A549 (cell line): Measurements from ENCODE around the gene IGF2BP3. TPM values are rescaled to one million over a fixed set of nuclear protein-coding genes. Genes with fewer than 3 reads are reported as not detected.

ENCODE experiments used
- ATAC-seq, 2 experiments: fragments of 200-7000 bp in 1 of 2; fragments of >200 bp in 1 of 2; cut with Nextera tagmentation in 1 of 2; cut with Tn5 transposase in 1 of 2; 3 replicates each; pipeline versions ENCODE4 v1.8.0 to v1.9.1; 2018 to 2020; ENCODE audit warnings: mild to moderate bottlenecking in 1 of 2, moderate library complexity in 1 of 2
- CTCF ChIA-PET: fragments of 300-600 bp; sonication (Branson Sonifier 250); formaldehyde crosslinking; extraction: SDS; loops from one replicate; lab custom pipeline; 2021; ENCODE audit warnings: antibody characterized with exemption, inconsistent platforms; lab: Yijun Ruan, JAX
- POLR2A ChIA-PET: fragments of 350-600 bp; formaldehyde crosslinking; extraction: SDS; loops from one replicate; lab custom pipeline; 2021; ENCODE audit warnings: antibody characterized with exemption, inconsistent platforms; lab: Yijun Ruan, JAX
- DNase-seq, 2 experiments: peaks; one replicate each; pipeline versions ENCODE4 v3.0.0 to v3.0.0-alpha.2; 2011 to 2016; ENCODE audit warnings: low read depth in 1 of 2, low spot score in 1 of 2
- FAIRE-seq: peaks from 2 replicates; lab custom pipeline; 2011; peaks lifted over from hg19 to GRCh38; lab: Jason Lieb, UNC
- H3K27ac ChIP-seq, 2 experiments: fragments of >200 bp; sonication (Bioruptor Twin); formaldehyde crosslinking; 3 replicates each; pipeline ENCODE4 v1.5.1; 2016 to 2017
- H3K4me1 ChIP-seq: fragments of >200 bp; sonication (Bioruptor Twin); formaldehyde crosslinking; 3 replicates; pipeline ENCODE4 v1.6.1; 2016
- H3K4me2 ChIP-seq: fragments of >200 bp; sonication (Bioruptor Twin); formaldehyde crosslinking; 3 replicates; pipeline ENCODE4 v1.6.1; 2016
- H3K4me3 ChIP-seq: fragments of >200 bp; sonication (Bioruptor Twin); formaldehyde crosslinking; 3 replicates; pipeline ENCODE4 v1.5.1; 2016
- H3K9me3 ChIP-seq: fragments of >200 bp; sonication (Bioruptor Twin); formaldehyde crosslinking; 3 replicates; pipeline ENCODE4 v1.6.1; 2016
- CBX2 ChIP-seq: fragments of 200-600 bp; sonication (generic); IDR thresholded peaks from 2 replicates; pipeline ENCODE4 v1.6.1; 2016; ENCODE audit warnings: low read depth, mild to moderate bottlenecking, borderline replicate concordance
- CHD4 ChIP-seq: fragments of 200-600 bp; sonication (generic); IDR thresholded peaks from 2 replicates; pipeline ENCODE4 v1.6.1; 2016; ENCODE audit warnings: antibody characterized with exemption, mild to moderate bottlenecking, borderline replicate concordance
- CTCF ChIP-seq: fragments of >200 bp; sonication (Bioruptor Twin); formaldehyde crosslinking; IDR thresholded peaks from 3 replicates; pipeline ENCODE4 v1.5.1; 2016
- EHF ChIP-seq: fragments of 250-450 bp; sonication (Bioruptor Pico); IDR thresholded peaks from 2 replicates; pipeline ENCODE4 v1.5.0; 2020; ENCODE audit warnings: mild to moderate bottlenecking
- FOSL2 ChIP-seq, 2 experiments: fragments of 450-650 bp in 1 of 2; fragments of >200 bp in 1 of 2; sonication (Bioruptor Twin) in 1 of 2; formaldehyde crosslinking; IDR thresholded peaks; 2 replicates each; pipeline versions ENCODE4 v1.5.0 to v1.6.1; 2016 to 2020; ENCODE audit warnings: mild to moderate bottlenecking in 1 of 2, moderate library complexity in 1 of 2
- GATA3 ChIP-seq: IDR thresholded peaks from 2 replicates; pipeline ENCODE4 v1.6.1; 2012; ENCODE audit warnings: borderline replicate concordance
- HOXA7 ChIP-seq: fragments of 250-450 bp; sonication (Bioruptor Pico); IDR thresholded peaks from 2 replicates; pipeline ENCODE4 v1.5.0; 2020; ENCODE audit warnings: mild to moderate bottlenecking, moderate library complexity
- HOXB13 ChIP-seq: fragments of 250-450 bp; sonication (Bioruptor Pico); IDR thresholded peaks from 2 replicates; pipeline ENCODE4 v1.5.0; 2020; ENCODE audit warnings: low read depth, mild to moderate bottlenecking, moderate library complexity
- HOXB5 ChIP-seq: fragments of 250-450 bp; sonication (Bioruptor Pico); IDR thresholded peaks from 2 replicates; pipeline ENCODE4 v1.5.0; 2020; ENCODE audit warnings: mild to moderate bottlenecking, moderate library complexity
- JUNB ChIP-seq: fragments of >200 bp; sonication (Bioruptor Twin); formaldehyde crosslinking; IDR thresholded peaks from 2 replicates; pipeline ENCODE4 v1.6.1; 2016
- MAFK ChIP-seq: fragments of 450-650 bp; IDR thresholded peaks from 2 replicates; pipeline ENCODE4 v1.6.1; 2014; ENCODE audit not compliant: partially characterized antibody
- MYC ChIP-seq: IDR thresholded peaks from 2 replicates; pipeline ENCODE4 v1.6.1; 2012; ENCODE audit warnings: mild to moderate bottlenecking, inconsistent platforms, low read length, improper control_type of control experiment, borderline replicate concordance
- NR3C1 ChIP-seq: fragments of >200 bp; sonication (Bioruptor Twin); formaldehyde crosslinking; IDR thresholded peaks from 3 replicates; pipeline ENCODE4 v1.6.1; 2017
- POLR2A ChIP-seq: IDR thresholded peaks from 2 replicates; pipeline ENCODE4 v1.6.1; 2012; ENCODE audit warnings: mild to moderate bottlenecking, low read length
- POLR2AphosphoS2 ChIP-seq: conservative IDR thresholded peaks from 2 replicates; pipeline ENCODE4 v1.6.1; 2012; ENCODE audit warnings: low read length, improper control_type of control experiment, inconsistent platforms
- RAD21 ChIP-seq, 2 experiments: fragments of >200 bp in 1 of 2; sonication (Bioruptor Twin) in 1 of 2; formaldehyde crosslinking in 1 of 2; IDR thresholded peaks in 1 of 2; conservative IDR thresholded peaks in 1 of 2; 2 replicates in 1 of 2; 3 replicates in 1 of 2; pipeline ENCODE4 v1.6.1; 2012 to 2018; ENCODE audit warnings: inconsistent platforms in 1 of 2
- TP53 ChIP-seq: fragments of 250-450 bp; sonication (Bioruptor Pico); IDR thresholded peaks from 2 replicates; pipeline ENCODE4 v1.5.0; 2021; ENCODE audit warnings: mild to moderate bottlenecking, moderate library complexity
- WGBS: methylation state at CpG from one replicate; pipeline ENCODE4 v1.1.6; 2017; ENCODE audit errors: missing lambda C conversion rate; 5-methylcytosine and 5-hydroxymethylcytosine counted together
- polyA plus RNA-seq, 4 experiments: library from polyadenylated mRNA; depleted of rRNA in 3 of 4; stranded (reverse); fragments of >200 nt; fragmentation: RNase III in 1 of 4; extraction: RNeasy Plus Mini Kit Qiagen cat#74134 plus additional on column Dnase treatment in 1 of 4; gene quantifications; 2 replicates in 3 of 4; 3 replicates in 1 of 4; pipeline ENCODE4 v1.2.3, GENCODE V29; 2011 to 2017
- TF ChIP-seq, protein P1 (sequence below): fragments of 250-450 bp; sonication (Bioruptor Pico); IDR thresholded peaks from 2 replicates; pipeline ENCODE4 v1.5.0; 2021; ENCODE audit warnings: mild to moderate bottlenecking, moderate library complexity, borderline replicate concordance

IGF2BP3 gene
- polyA plus RNA-seq, 2 of the 4 experiments (the other 2 are of a cell fraction), result 26.7 to 62.0 TPM

DNA sequence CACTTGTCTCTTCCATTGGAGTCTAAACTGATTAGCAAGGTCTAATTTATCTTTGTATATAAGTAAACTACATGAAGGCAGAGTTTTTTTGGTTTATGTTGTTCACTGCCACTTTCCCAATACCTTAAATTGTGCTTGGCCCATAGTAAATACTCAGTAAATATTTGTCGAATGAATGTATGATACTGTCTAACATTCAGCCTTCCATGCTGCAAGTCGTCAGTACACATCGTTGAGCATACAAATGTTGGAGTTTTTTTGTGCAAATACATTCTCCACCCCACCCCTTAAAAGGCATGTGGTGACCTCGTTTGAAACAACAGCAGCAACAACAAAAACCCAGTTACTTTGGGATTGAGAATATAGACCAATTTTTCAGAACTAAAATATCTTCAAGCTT lies 17.4 kb upstream of the IGF2BP3 start:
- DNase-seq (no peak), ATAC-seq (peak in 1 of 2 experiments; percentile 31; a peak in 3 of 6 replicates), FAIRE-seq (no peak)
- ChIA-PET POLR2A (interaction anchor here (0.7 kb wide), 1 partner anchor 691 kb away, joined by 10 read pairs; no protein-coding TSS in a partner anchor), CTCF (interaction anchor here (0.7 to 2.3 kb wide), 2 partner anchors 40 to 57 kb away, joined by 3 to 7 read pairs; no protein-coding TSS in a partner anchor)
- no peak overlapping the region for H3K27ac ChIP-seq
- H3K4me1 ChIP-seq, result peaks cover 8% of the 10 kb centered on the region; the same call in 1 of the 3 replicates
- H3K4me2 ChIP-seq, result 0 out of 3 replicates have a peak overlapping the region, but pooled peaks have one; percentile 19
- H3K4me3 ChIP-seq, result no peak overlapping the region
- H3K9me3 ChIP-seq, result no peaks in the 10 kb centered on the region
- 13% methylated on average over 4 of the region's 4 CpGs for WGBS
- TF ChIP-seq HOXB13 (CRISPR knock-in tag) (no peak), GATA3 (no peak), TP53 (CRISPR knock-in tag) (no peak), MYC (no peak), HOXB5 (CRISPR knock-in tag) (no peak), HOXA7 (no peak)
- TF ChIP-seq, all 56 proteins: peak for 0

DNA sequence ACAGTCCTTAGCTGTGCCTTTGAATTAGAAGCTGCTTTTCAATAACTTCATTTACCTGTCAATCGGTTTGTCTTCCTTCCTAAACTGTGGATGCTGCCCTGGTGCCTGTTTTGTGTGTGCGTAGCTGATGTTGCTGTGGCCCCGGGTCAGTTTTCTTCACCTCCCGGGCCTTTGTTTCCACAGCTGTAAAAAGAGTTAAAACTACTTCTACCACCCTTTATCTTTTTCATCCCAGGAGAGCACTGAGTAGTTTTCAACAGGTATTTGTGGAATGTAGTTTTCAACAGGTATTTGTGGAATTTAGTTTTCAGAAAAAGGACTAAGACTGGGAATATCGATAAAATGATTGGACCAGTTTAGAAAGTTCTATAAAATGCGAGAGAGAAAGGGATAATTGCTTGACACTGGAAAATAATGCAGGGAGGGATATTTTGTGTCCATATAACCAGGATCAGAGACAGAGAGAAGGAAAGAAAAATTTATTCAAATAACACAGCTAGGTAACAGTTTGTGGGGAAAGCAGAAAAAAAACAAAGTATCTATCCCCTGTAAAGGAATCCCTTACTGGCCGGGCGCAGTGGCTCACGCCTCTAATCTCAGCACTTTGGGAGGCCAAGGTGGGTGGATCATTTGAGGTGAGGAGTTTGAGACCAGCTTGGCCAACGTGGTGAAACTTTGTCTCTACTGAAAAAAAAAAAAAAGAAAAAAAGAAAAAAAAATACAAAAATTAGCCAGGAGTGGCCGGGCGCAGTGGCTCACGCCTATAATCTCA lies 15.9 kb upstream of the IGF2BP3 start:
- TF ChIP-seq EHF (CRISPR knock-in tag), result no peak
- TF ChIP-seq CTCF, result no peak
- no peak for TF ChIP-seq FOSL2 (IDR thresholded peaks at IDR 0.05)
- TF ChIP-seq FOSL2 (CRISPR knock-in tag; IDR thresholded peaks at IDR 0.05), result no peak
- TF ChIP-seq, protein P1, sequence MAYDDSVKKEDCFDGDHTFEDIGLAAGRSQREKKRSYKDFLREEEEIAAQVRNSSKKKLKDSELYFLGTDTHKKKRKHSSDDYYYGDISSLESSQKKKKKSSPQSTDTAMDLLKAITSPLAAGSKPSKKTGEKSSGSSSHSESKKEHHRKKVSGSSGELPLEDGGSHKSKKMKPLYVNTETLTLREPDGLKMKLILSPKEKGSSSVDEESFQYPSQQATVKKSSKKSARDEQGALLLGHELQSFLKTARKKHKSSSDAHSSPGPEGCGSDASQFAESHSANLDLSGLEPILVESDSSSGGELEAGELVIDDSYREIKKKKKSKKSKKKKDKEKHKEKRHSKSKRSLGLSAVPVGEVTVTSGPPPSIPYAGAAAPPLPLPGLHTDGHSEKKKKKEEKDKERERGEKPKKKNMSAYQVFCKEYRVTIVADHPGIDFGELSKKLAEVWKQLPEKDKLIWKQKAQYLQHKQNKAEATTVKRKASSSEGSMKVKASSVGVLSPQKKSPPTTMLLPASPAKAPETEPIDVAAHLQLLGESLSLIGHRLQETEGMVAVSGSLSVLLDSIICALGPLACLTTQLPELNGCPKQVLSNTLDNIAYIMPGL (CRISPR knock-in tag), result no peak
- no peak for TF ChIP-seq JUNB
- no peak for TF ChIP-seq CHD4
- no peak for TF ChIP-seq RAD21 (conservative IDR thresholded peaks at IDR 0.05 in 1 of 2, IDR thresholded peaks at IDR 0.05 in 1 of 2)
- TF ChIP-seq CBX2, result no peak
- no peak for TF ChIP-seq NR3C1
- TF ChIP-seq POLR2AphosphoS2, result no peak
- no peak for TF ChIP-seq HOXB13 (CRISPR knock-in tag)
- TF ChIP-seq POLR2A, result no peak
- TF ChIP-seq, all 56 proteins: peak for 0
- Histone ChIP-seq H3K4me3 (no peak overlapping the region), H3K4me2 (no peak overlapping the region), H3K4me1 (peaks cover 5% of the 10 kb centered on the region; the same call in 1 of the 3 replicates), H3K9me3 (no peaks in the 10 kb centered on the region), H3K27ac (no peak overlapping the region)
- ATAC-seq (no peak), FAIRE-seq (no peak), DNase-seq (no peak)
- CTCF ChIA-PET, result interaction anchor here (0.7 to 1.5 kb wide), 5 partner anchors 9 to 509 kb away, joined by 3 to 5 read pairs (median 3); no protein-coding TSS in a partner anchor
- POLR2A ChIA-PET, result no interaction called here
- WGBS, result 87% methylated on average over 13 of the region's 13 CpGs

DNA sequence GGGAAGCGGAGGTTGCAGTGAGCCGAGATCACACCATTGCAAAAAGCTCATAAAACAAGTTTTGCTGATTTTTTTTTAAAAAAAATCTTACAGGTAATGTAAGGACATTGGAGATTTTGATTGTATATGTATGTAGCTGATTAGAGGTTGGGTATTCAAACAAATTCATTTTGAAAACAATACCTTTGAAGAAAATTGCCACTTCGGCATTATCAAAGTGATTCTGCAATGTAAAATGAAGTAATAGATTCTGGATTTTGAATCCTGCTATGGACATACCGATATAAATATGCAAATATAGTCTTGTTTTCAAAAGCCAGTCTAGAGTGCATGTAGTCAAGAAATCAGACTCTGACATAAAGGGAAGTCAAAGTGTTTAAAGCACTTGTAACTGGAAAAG lies 12.4 kb upstream of the IGF2BP3 start:
- no peaks in the 10 kb centered on the region for H3K9me3 ChIP-seq
- ATAC-seq, result no peak
- H3K4me3 ChIP-seq, result no peak overlapping the region
- no peak for FAIRE-seq
- DNase-seq, result no peak
- POLR2A ChIA-PET, result no interaction called here
- CTCF ChIA-PET, result interaction anchor here (0.6 kb wide), 1 partner anchor 53 kb away, joined by 3 read pairs; no protein-coding TSS in a partner anchor
- H3K4me1 ChIP-seq, result peaks cover 11% of the 10 kb centered on the region; the same call in 2 of the 3 replicates
- TF ChIP-seq MAFK (peak; percentile 71), JUNB (no peak)
- no peak overlapping the region for H3K27ac ChIP-seq
- H3K4me2 ChIP-seq, result no peak overlapping the region
- 77% methylated on average over 4 of the region's 4 CpGs for WGBS
